Ishikawa (cell line): Measurements from ENCODE around the gene HYDIN.

Experiments used
- EGR1 ChIP-seq: IDR thresholded peaks from 2 replicates; pipeline ENCODE4 v1.6.1; 2012
- EP300 ChIP-seq: IDR thresholded peaks from 2 replicates; pipeline ENCODE4 v1.6.1; 2012; ENCODE audit warnings: borderline replicate concordance
- FOXM1 ChIP-seq: IDR thresholded peaks from 2 replicates; pipeline ENCODE4 v1.6.1; 2012; ENCODE audit warnings: low read depth, borderline replicate concordance
- NFIC ChIP-seq: IDR thresholded peaks from 2 replicates; pipeline ENCODE4 v1.6.1; 2012
- RAD21 ChIP-seq: IDR thresholded peaks from 2 replicates; pipeline ENCODE4 v1.6.1; 2012; ENCODE audit warnings: low read depth
- REST ChIP-seq: IDR thresholded peaks from 2 replicates; pipeline ENCODE4 v1.6.1; 2012; ENCODE audit warnings: low read depth, mild to moderate bottlenecking
- TAF1 ChIP-seq: IDR thresholded peaks from 2 replicates; pipeline ENCODE4 v1.6.1; 2012; ENCODE audit warnings: low read depth, mild to moderate bottlenecking
- TCF12 ChIP-seq: IDR thresholded peaks from 2 replicates; pipeline ENCODE4 v1.6.1; 2012; ENCODE audit warnings: low read depth
- YY1 ChIP-seq: IDR thresholded peaks from 2 replicates; pipeline ENCODE4 v1.6.1; 2012; ENCODE audit warnings: low read depth

DNA sequence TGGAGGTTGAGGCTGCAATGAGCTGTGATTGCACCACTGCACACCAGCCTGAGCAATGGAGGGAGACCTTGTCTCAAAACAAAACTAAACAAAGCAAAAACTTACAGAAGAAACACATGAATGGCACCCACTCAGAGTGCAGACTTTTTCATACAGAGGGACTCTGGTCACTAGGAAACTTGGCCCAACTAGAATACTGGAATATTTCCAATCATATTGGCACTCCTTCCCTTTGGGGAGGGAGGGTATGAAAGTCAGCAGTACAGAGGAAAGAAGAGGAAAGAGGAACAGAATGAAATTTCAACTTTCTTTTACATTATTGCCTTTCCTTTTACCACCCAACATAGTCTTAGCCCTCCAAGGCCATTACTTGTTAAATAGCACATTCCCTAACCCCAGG is 30.5 kb upstream of the HYDIN start:
- TF ChIP-seq TAF1 (no peak), TCF12 (no peak), YY1 (no peak), EGR1 (no peak), RAD21 (no peak), EP300 (no peak), FOXM1 (no peak), REST (no peak), NFIC (no peak)
